HG03558 (cell line): ENCODE results near the gene SGSH.

Source experiments
- ATAC-seq: cut with Tn5 transposase; IDR thresholded peaks from one replicate; pipeline ENCODE4 v1.9.1; 2021; ENCODE audit warnings: moderate number of reproducible peaks; ENCODE audit not compliant: unreplicated experiment; ENCODE audit errors: extremely low read depth

The SGSH gene

GRCh38 chr17:80229011-80229410, 8.9 kb upstream of the SGSH start:
- ATAC-seq = no peak

GRCh38 chr17:80228477-80228876, 8.3 kb upstream of the SGSH start:
- ATAC-seq = no peak

GRCh38 chr17:80227666-80228065, 7.5 kb upstream of the SGSH start:
- ATAC-seq = no peak

- ATAC-seq = no peak
Measured at GRCh38 chr17:80227156-80227555, 7.0 kb upstream of the SGSH start.

GRCh38 chr17:80225230-80225629, 5.1 kb upstream of the SGSH start:
- ATAC-seq = no peak

- no peak for ATAC-seq
Measured at GRCh38 chr17:80224683-80225082, 4.5 kb upstream of the SGSH start.

- no peak for ATAC-seq
Measured at GRCh38 chr17:80223838-80224497, 3.8 kb upstream of the SGSH start.

GRCh38 chr17:80223142-80223815, 3.1 kb upstream of the SGSH start:
- ATAC-seq = no peak

GRCh38 chr17:80222376-80223141, 2.4 kb upstream of the SGSH start:
- no peak for ATAC-seq

- ATAC-seq = no peak
Measured at GRCh38 chr17:80221351-80222105, 1.4 kb upstream of the SGSH start.

- ATAC-seq = no peak
Measured at GRCh38 chr17:80220736-80221215, 643 bp upstream of the SGSH start.

- ATAC-seq = no peak
Measured at GRCh38 chr17:80219763-80220053, 425 bp downstream of the SGSH start.

GRCh38 chr17:80219013-80219762, 945 bp downstream of the SGSH start:
- no peak for ATAC-seq

- ATAC-seq = no peak
Measured at GRCh38 chr17:80218391-80218790, 1.7 kb downstream of the SGSH start.

GRCh38 chr17:80217703-80218362, 2.3 kb downstream of the SGSH start:
- ATAC-seq = no peak

GRCh38 chr17:80216473-80217456, 3.4 kb downstream of the SGSH start:
- no peak for ATAC-seq

- no peak for ATAC-seq
Measured at GRCh38 chr17:80214878-80215210, 5.3 kb downstream of the SGSH start.

GRCh38 chr17:80214012-80214877, 5.9 kb downstream of the SGSH start:
- no peak for ATAC-seq
